HepG2 (cell line): ENCODE data around the gene PELO. TPM values are rescaled to one million over a fixed set of nuclear protein-coding genes. Genes with fewer than 3 reads are reported as not detected.
A peak's percentile ranks its signal among the peaks of the same experiment; 100 is the strongest.

ENCODE experiments used
- FOXP4 ChIP-seq: sonication (generic); formaldehyde crosslinking; IDR thresholded peaks from 2 replicates; pipeline ENCODE4 v1.4.0; 2020; ENCODE audit warnings: missing genetic modification reagents
- GFI1 ChIP-seq: sonication (generic); formaldehyde crosslinking; IDR thresholded peaks from 2 replicates; pipeline ENCODE4 v1.5.0; 2020; ENCODE audit warnings: missing genetic modification reagents, mild to moderate bottlenecking, borderline replicate concordance
- KDM6A ChIP-seq: IDR thresholded peaks from 2 replicates; pipeline ENCODE4 v1.6.1; 2016; ENCODE audit warnings: low read depth
- NR1H2 ChIP-seq: sonication (generic); formaldehyde crosslinking; IDR thresholded peaks from 2 replicates; pipeline ENCODE4 v1.8.1; 2022; ENCODE audit warnings: low read depth, missing genetic modification reagents, borderline replicate concordance
- NR2F6 ChIP-seq, 2 experiments: IDR thresholded peaks; 2 replicates each; pipeline ENCODE4 v1.6.1; 2016; ENCODE audit warnings: antibody characterized with exemption in 1 of 2, mild to moderate bottlenecking in 1 of 2
- PCBP1 ChIP-seq: fragments of 200-400 bp; formaldehyde crosslinking; IDR thresholded peaks from 2 replicates; pipeline ENCODE4 v1.6.1; 2017; ENCODE audit warnings: mild to moderate bottlenecking, low read depth, low read length, borderline replicate concordance
- PHB2 ChIP-seq: fragments of 450-650 bp; IDR thresholded peaks from 2 replicates; pipeline ENCODE4 v1.6.1; 2018; ENCODE audit not compliant: partially characterized antibody
- REXO4 ChIP-seq: sonication (generic); formaldehyde crosslinking; IDR thresholded peaks from 2 replicates; pipeline ENCODE4 v1.8.0; 2022; ENCODE audit warnings: missing genetic modification reagents, mild to moderate bottlenecking, borderline replicate concordance
- TBX2 ChIP-seq: sonication (generic); formaldehyde crosslinking; IDR thresholded peaks from 2 replicates; pipeline ENCODE4 v1.5.0; 2020; ENCODE audit warnings: missing genetic modification reagents, mild to moderate bottlenecking, borderline replicate concordance
- ZBTB21 ChIP-seq: sonication (generic); formaldehyde crosslinking; IDR thresholded peaks from 2 replicates; pipeline ENCODE4 v1.4.0; 2020; ENCODE audit warnings: missing genetic modification reagents
- ZFX ChIP-seq: sonication (generic); formaldehyde crosslinking; IDR thresholded peaks from 2 replicates; pipeline ENCODE4 v1.4.0; 2020; ENCODE audit warnings: mild to moderate bottlenecking, low read depth, missing genetic modification reagents, moderate library complexity
- ZNF142 ChIP-seq: sonication (generic); formaldehyde crosslinking; IDR thresholded peaks from 2 replicates; pipeline ENCODE4 v1.4.0; 2020; ENCODE audit warnings: missing genetic modification reagents
- ZNF225 ChIP-seq: sonication (generic); formaldehyde crosslinking; IDR thresholded peaks from 2 replicates; pipeline ENCODE4 v1.4.0; 2020; ENCODE audit warnings: mild to moderate bottlenecking, missing genetic modification reagents
- ZNF292 ChIP-seq: sonication (generic); formaldehyde crosslinking; IDR thresholded peaks from 2 replicates; pipeline ENCODE4 v1.8.1; 2022; ENCODE audit warnings: mild to moderate bottlenecking, low read depth, missing genetic modification reagents, borderline replicate concordance
- ZNF605 ChIP-seq: sonication (generic); formaldehyde crosslinking; IDR thresholded peaks from 2 replicates; pipeline ENCODE4 v1.8.0; 2022; ENCODE audit warnings: mild to moderate bottlenecking, missing genetic modification reagents
- ZNF619 ChIP-seq: sonication (generic); formaldehyde crosslinking; IDR thresholded peaks from 2 replicates; pipeline ENCODE4 v1.4.0; 2020; ENCODE audit warnings: mild to moderate bottlenecking, missing genetic modification reagents
- ZNF770 ChIP-seq: sonication (generic); formaldehyde crosslinking; IDR thresholded peaks from 2 replicates; pipeline ENCODE4 v1.5.0; 2020; ENCODE audit warnings: mild to moderate bottlenecking, missing genetic modification reagents
- ZNF772 ChIP-seq: sonication (generic); formaldehyde crosslinking; IDR thresholded peaks from 2 replicates; pipeline ENCODE4 v1.5.0; 2020; ENCODE audit warnings: mild to moderate bottlenecking, missing genetic modification reagents
- polyA plus RNA-seq, 8 experiments: library from polyadenylated mRNA; depleted of rRNA in 3 of 8; stranded (reverse) in 7 of 8; unstranded in 1 of 8; fragments of >200 nt; fragmentation: Illumina TruSeq in 4 of 8; extraction: Trizol in 4 of 8; gene quantifications; 2 replicates each; pipeline versions ENCODE4 v1.2.1 to v1.2.3, GENCODE V29; 2011 to 2016; ENCODE audit warnings: low read depth in 4 of 8, missing spikeins in 1 of 8, mixed read lengths in 1 of 8; ENCODE audit not compliant: insufficient read depth in 1 of 8
- total RNA-seq, 5 experiments: library from RNA; depleted of rRNA; stranded (reverse); fragments of >200 nt; fragmentation: Illumina TruSeq; extraction: Trizol; gene quantifications; 2 replicates each; pipeline ENCODE4 v1.2.3, GENCODE V29; 2016; ENCODE audit warnings: low read depth in 1 of 5

PELO gene
- total and polyA plus RNA-seq, 2 of the 13 experiments (the other 11 are each of a cell fraction or from before 2014, with no cell fraction given) = 19.0 to 23.9 TPM

GRCh38 chr5:52799358-52799982, 11.8 kb downstream of the PELO start (continued):
- TF ChIP-seq PHB2 (no peak), FOXP4 (CRISPR knock-in tag) (no peak), ZNF619 (CRISPR knock-in tag) (peak; percentile 42; the same call in 1 of the 2 replicates), TBX2 (CRISPR knock-in tag) (no peak), GFI1 (CRISPR knock-in tag) (peak; percentile 48; the same call in 1 of the 2 replicates), ZNF770 (no peak), ZNF292 (CRISPR knock-in tag) (no peak), ZNF225 (no peak), PCBP1 (no peak), ZNF772 (CRISPR knock-in tag) (0 out of 2 replicates have a peak, but pooled peaks have one; percentile 7), ZNF605 (no peak), ZNF142 (CRISPR knock-in tag) (no peak), ZFX (CRISPR knock-in tag) (no peak), NR2F6 (IDR thresholded peaks at IDR 0.05) (no peak), NR2F6 (CRISPR knock-in tag; IDR thresholded peaks at IDR 0.05) (no peak), ZBTB21 (CRISPR knock-in tag) (no peak), KDM6A (CRISPR knock-in tag) (no peak), REXO4 (no peak), NR1H2 (CRISPR knock-in tag) (no peak)
